CD14-positive monocyte (primary cell): ENCODE data around the gene CD200. TPM values are rescaled to one million over a fixed set of nuclear protein-coding genes. Genes with fewer than 3 reads are reported as not detected.

Experiments used
- DNase-seq, 3 donors: peaks; one replicate each; pipeline ENCODE4 v3.0.0-alpha.2; 2011 to 2022
- H2AFZ ChIP-seq: 2 replicates; pipeline ENCODE4 v1.6.0; 2012; ENCODE audit warnings: mild to moderate bottlenecking, low read depth, low read length, inconsistent platforms; ENCODE audit not compliant: insufficient read depth, poor library complexity, severe bottlenecking
- H3K27ac ChIP-seq, 2 donors: 1 replicate in 1 of 2; 2 replicates in 1 of 2; pipeline ENCODE4 v1.5.1; 2012 to 2013; ENCODE audit warnings: low read length in 2 of 2, control low read depth in 1 of 2, inconsistent platforms in 1 of 2, low read depth in 1 of 2, mild to moderate bottlenecking in 1 of 2
- H3K27me3 ChIP-seq, 2 donors: one replicate each; pipeline versions ENCODE4 v1.6.0 to v1.6.1; 2011 to 2013; ENCODE audit warnings: low read length in 2 of 2; ENCODE audit not compliant: control insufficient read depth in 2 of 2, insufficient read depth in 2 of 2
- H3K36me3 ChIP-seq, 2 donors: replicated peaks in 1 of 2; 1 replicate in 1 of 2; 2 replicates in 1 of 2; pipeline versions ENCODE4 v1.5.1 to v1.6.1; 2012 to 2013; ENCODE audit warnings: low read length in 2 of 2, control low read depth in 1 of 2, inconsistent platforms in 1 of 2, mild to moderate bottlenecking in 1 of 2; ENCODE audit not compliant: insufficient read depth in 2 of 2, control insufficient read depth in 1 of 2
- H3K4me1 ChIP-seq, 2 donors: 1 replicate in 1 of 2; 2 replicates in 1 of 2; pipeline versions ENCODE4 v1.5.1 to v1.6.1; 2012 to 2013; ENCODE audit warnings: low read length in 2 of 2, control low read depth in 1 of 2, inconsistent platforms in 1 of 2, mild to moderate bottlenecking in 1 of 2, moderate library complexity in 1 of 2; ENCODE audit not compliant: insufficient read depth in 2 of 2, control insufficient read depth in 1 of 2
- H3K4me2 ChIP-seq: replicated peaks from 2 replicates; pipeline ENCODE3; 2012; ENCODE audit warnings: low read length, moderate library complexity, mild to moderate bottlenecking; ENCODE audit not compliant: poor library complexity, severe bottlenecking; ENCODE audit errors: extremely low read depth
- H3K4me3 ChIP-seq, 3 experiments: fragments of 200-600 bp in 1 of 3; sonication (generic) in 1 of 3; replicated peaks in 1 of 3; 1 replicate in 2 of 3; 2 replicates in 1 of 3; pipeline ENCODE4 v1.5.1; 2011 to 2013; ENCODE audit warnings: low read length in 3 of 3, mild to moderate bottlenecking in 3 of 3, control low read depth in 2 of 3, low read depth in 2 of 3, inconsistent platforms in 1 of 3, moderate library complexity in 1 of 3
- H3K79me2 ChIP-seq: 2 replicates; pipeline ENCODE4 v1.6.0; 2012; ENCODE audit warnings: mild to moderate bottlenecking, control low read depth, inconsistent platforms, low read length, moderate library complexity; ENCODE audit not compliant: insufficient read depth
- H3K9ac ChIP-seq: 2 replicates; pipeline ENCODE4 v1.6.0; 2017; ENCODE audit warnings: low read length, mild to moderate bottlenecking; ENCODE audit not compliant: insufficient read depth, poor library complexity, severe bottlenecking
- H3K9me3 ChIP-seq, 2 donors: replicated peaks in 1 of 2; 1 replicate in 1 of 2; 2 replicates in 1 of 2; pipeline versions ENCODE4 v1.5.1 to v1.6.1; 2012 to 2013; ENCODE audit warnings: low read length in 2 of 2, control low read depth in 1 of 2; ENCODE audit not compliant: control insufficient read depth in 1 of 2, insufficient read depth in 1 of 2
- H4K20me1 ChIP-seq: 2 replicates; pipeline ENCODE4 v1.6.0; 2012; ENCODE audit warnings: mild to moderate bottlenecking, low read length, control low read depth, moderate library complexity; ENCODE audit not compliant: insufficient read depth
- H3K27ac Mint-ChIP-seq, 7 donors: one replicate each; pipeline ENCODE4 v1.8.0; 2020; ENCODE audit warnings: mild to moderate bottlenecking in 7 of 7, mixed read lengths in 7 of 7, moderate library complexity in 6 of 7, inconsistent platforms in 2 of 7
- H3K27me3 Mint-ChIP-seq, 3 donors: one replicate each; pipeline ENCODE4 v1.8.0; 2021 to 2022; ENCODE audit warnings: low read depth in 3 of 3, mild to moderate bottlenecking in 3 of 3, mixed read lengths in 3 of 3, moderate library complexity in 3 of 3, inconsistent platforms in 1 of 3
- H3K36me3 Mint-ChIP-seq, 2 donors: one replicate each; pipeline ENCODE4 v1.8.0; 2020; ENCODE audit warnings: mixed read lengths in 2 of 2, inconsistent platforms in 1 of 2, mild to moderate bottlenecking in 1 of 2
- H3K4me1 Mint-ChIP-seq: one replicate; pipeline ENCODE4 v1.8.0; 2020; ENCODE audit warnings: mild to moderate bottlenecking, mixed read lengths
- H3K4me3 Mint-ChIP-seq, 2 donors: one replicate each; pipeline ENCODE4 v1.8.0; 2020; ENCODE audit warnings: mild to moderate bottlenecking in 2 of 2, mixed read lengths in 2 of 2, moderate library complexity in 1 of 2
- H3K9me3 Mint-ChIP-seq, 7 donors: one replicate each; pipeline ENCODE4 v1.8.0; 2020 to 2022; ENCODE audit warnings: mixed read lengths in 7 of 7, mild to moderate bottlenecking in 6 of 7, moderate library complexity in 6 of 7, inconsistent platforms in 2 of 7
- WGBS: methylation state at CpG from one replicate; pipeline ENCODE4 v1.1.5; 2013; ENCODE audit warnings: missing lambda C conversion rate; ENCODE audit not compliant: insufficient coverage; 5-methylcytosine and 5-hydroxymethylcytosine counted together
- intact Hi-C, 2 donors: fragments of 100-400 bp; cut with micrococcal nuclease; formaldehyde crosslinking; loops; one replicate each; pipeline versions ENCODE4 v1.15.0 to v1.15.1; 2023
- polyA plus RNA-seq, 3 donors: library from polyadenylated mRNA; depleted of rRNA in 1 of 3; unstranded in 2 of 3; stranded (reverse) in 1 of 3; fragments of 300-500 nt in 2 of 3; fragments of >200 nt in 1 of 3; fragmentation: Illumina TruSeq in 2 of 3; gene quantifications; 1 replicate in 2 of 3; 2 replicates in 1 of 3; pipeline ENCODE4 v1.2.3, GENCODE V29; 2012 to 2021
- TF ChIP-seq, protein P1 (sequence below): fragments of 200-600 bp; IDR thresholded peaks from one replicate; pipeline ENCODE4 v1.8.0; 2022; ENCODE audit warnings: antibody characterized with exemption, mild to moderate bottlenecking

Gene CD200
- polyA plus RNA-seq, 3 donors, result 0.12 to 0.13 TPM; not detected in 1

DNA sequence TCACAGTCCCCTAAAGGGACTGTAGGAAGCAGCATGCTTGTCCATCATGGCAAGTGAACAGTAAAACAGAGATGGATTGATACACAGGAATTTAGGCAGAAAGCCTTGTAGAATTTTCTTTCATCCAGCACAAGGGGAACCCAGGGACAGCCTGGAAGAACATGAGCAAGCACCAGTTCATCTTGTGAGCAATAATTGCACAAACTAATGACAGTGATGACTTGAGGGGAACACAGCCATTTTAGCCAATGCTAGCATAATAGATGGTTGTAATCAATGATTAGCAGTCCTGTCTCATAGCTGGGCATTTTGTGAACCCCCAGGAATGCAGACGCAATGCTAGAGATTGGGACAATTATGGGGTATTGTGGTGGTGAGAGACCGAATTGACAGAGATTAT, 6.7 kb downstream of the CD200 start:
- no peak for DNase-seq
- intact Hi-C loops, result no loop called here
- no peaks in the 10 kb centered on the region for H3K27me3 ChIP-seq
- no peak overlapping the region for H3K4me2 ChIP-seq
- no peak overlapping the region for H3K9ac ChIP-seq
- H3K4me3 ChIP-seq, result no peak overlapping the region
- no peaks in the 10 kb centered on the region for H3K4me1 ChIP-seq
- no peaks in the 10 kb centered on the region for H4K20me1 ChIP-seq
- WGBS, result no CpG with 5 or more reads among the region's 2 CpGs
- H2AFZ ChIP-seq, result peak overlapping the region; percentile 15
- H3K9me3 ChIP-seq, result peaks cover 0 to 4% of the 10 kb centered on the region in 2 donors
- Mint-ChIP-seq H3K27me3 (peaks cover 0 to 2% (median 0%) of the 10 kb centered on the region in 3 donors), H3K4me1 (peaks cover 11% of the 10 kb centered on the region), H3K27ac (no peak overlapping the region), H3K4me3 (no peak overlapping the region), H3K36me3 (no peaks in the 10 kb centered on the region), H3K9me3 (peaks cover 0 to 5% (median 2%) of the 10 kb centered on the region in 7 donors)
- TF ChIP-seq, protein P1, sequence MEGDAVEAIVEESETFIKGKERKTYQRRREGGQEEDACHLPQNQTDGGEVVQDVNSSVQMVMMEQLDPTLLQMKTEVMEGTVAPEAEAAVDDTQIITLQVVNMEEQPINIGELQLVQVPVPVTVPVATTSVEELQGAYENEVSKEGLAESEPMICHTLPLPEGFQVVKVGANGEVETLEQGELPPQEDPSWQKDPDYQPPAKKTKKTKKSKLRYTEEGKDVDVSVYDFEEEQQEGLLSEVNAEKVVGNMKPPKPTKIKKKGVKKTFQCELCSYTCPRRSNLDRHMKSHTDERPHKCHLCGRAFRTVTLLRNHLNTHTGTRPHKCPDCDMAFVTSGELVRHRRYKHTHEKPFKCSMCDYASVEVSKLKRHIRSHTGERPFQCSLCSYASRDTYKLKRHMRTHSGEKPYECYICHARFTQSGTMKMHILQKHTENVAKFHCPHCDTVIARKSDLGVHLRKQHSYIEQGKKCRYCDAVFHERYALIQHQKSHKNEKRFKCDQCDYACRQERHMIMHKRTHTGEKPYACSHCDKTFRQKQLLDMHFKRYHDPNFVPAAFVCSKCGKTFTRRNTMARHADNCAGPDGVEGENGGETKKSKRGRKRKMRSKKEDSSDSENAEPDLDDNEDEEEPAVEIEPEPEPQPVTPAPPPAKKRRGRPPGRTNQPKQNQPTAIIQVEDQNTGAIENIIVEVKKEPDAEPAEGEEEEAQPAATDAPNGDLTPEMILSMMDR, result no peak
- no peaks in the 10 kb centered on the region for H3K36me3 ChIP-seq
- H3K27ac ChIP-seq, result no peak overlapping the region
- H3K79me2 ChIP-seq, result no peaks in the 10 kb centered on the region

DNA sequence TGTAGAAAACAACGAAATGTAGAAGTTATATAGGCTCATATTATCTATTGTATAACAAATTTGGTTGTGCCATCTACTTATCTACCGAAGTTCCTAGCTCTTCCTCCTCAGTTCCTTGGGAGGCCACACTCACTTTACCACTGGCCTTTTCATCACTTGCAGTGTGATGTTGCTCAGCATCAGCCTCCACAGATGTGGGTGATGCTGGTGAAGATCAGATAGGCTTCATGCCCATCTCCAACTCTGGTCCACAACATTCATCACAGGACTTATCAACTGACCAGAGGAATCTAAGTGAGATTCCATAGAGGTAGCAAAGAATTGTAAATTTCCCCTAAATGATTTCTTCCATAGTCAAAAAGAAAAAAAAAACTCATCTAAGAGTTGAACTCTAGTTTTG, 8.4 kb downstream of the CD200 start:
- Histone ChIP-seq H3K9ac (no peak overlapping the region), H3K4me2 (no peak overlapping the region), H3K4me1 (no peaks in the 10 kb centered on the region), H2AFZ (no peak overlapping the region), H3K27ac (no peak overlapping the region), H4K20me1 (no peaks in the 10 kb centered on the region), H3K27me3 (no peaks in the 10 kb centered on the region), H3K9me3 (peaks cover 0 to 4% of the 10 kb centered on the region in 2 donors), H3K79me2 (no peaks in the 10 kb centered on the region), H3K36me3 (no peaks in the 10 kb centered on the region), H3K4me3 (no peak overlapping the region)
- no peak for DNase-seq
- no CpG with 5 or more reads among the region's 2 CpGs for WGBS
- H3K27ac Mint-ChIP-seq, result peak overlapping the region in 1 of 7 donors; percentile 62
- TF ChIP-seq, protein P1, result no peak
- H3K36me3 Mint-ChIP-seq, result no peaks in the 10 kb centered on the region
- peaks cover 0 to 2% (median 0%) of the 10 kb centered on the region in 3 donors for H3K27me3 Mint-ChIP-seq
- H3K9me3 Mint-ChIP-seq, result peaks cover 0 to 6% (median 4%) of the 10 kb centered on the region in 7 donors
- intact Hi-C loops, result no loop called here
- no peak overlapping the region for H3K4me3 Mint-ChIP-seq
- H3K4me1 Mint-ChIP-seq, result peaks cover 18% of the 10 kb centered on the region
